HG03135 (cell line): ENCODE measurements around the gene PAPSS1.
"Not testable (repeated sequence)": the region's sequence is repeated elsewhere in the genome, so short reads cannot be mapped to it uniquely, and the experiment has no call there.

Experiments
- ATAC-seq: cut with Tn5 transposase; IDR thresholded peaks from one replicate; pipeline ENCODE4 v1.9.1; 2021; ENCODE audit warnings: mild to moderate bottlenecking, moderate library complexity; ENCODE audit not compliant: unreplicated experiment

PAPSS1 gene

GRCh38 chr4:107691378-107691777 is 28.7 kb downstream of the PAPSS1 start:
- no peak for ATAC-seq

GRCh38 chr4:107689912-107690587 is 30.0 kb downstream of the PAPSS1 start:
- ATAC-seq, result no peak

- ATAC-seq, result no peak
Observed at GRCh38 chr4:107688421-107688820, 31.6 kb downstream of the PAPSS1 start.

GRCh38 chr4:107685740-107686139 is 34.3 kb downstream of the PAPSS1 start:
- ATAC-seq, result no peak

- ATAC-seq, result no peak
Observed at GRCh38 chr4:107683873-107684272, 36.2 kb downstream of the PAPSS1 start.

GRCh38 chr4:107682306-107682705 is 37.7 kb downstream of the PAPSS1 start:
- ATAC-seq, result no peak

GRCh38 chr4:107669068-107669467 is 51.0 kb downstream of the PAPSS1 start:
- no peak for ATAC-seq

- no peak for ATAC-seq
Observed at GRCh38 chr4:107666134-107666533, 53.9 kb downstream of the PAPSS1 start.

- no peak for ATAC-seq
Observed at GRCh38 chr4:107665001-107665400, 55.0 kb downstream of the PAPSS1 start.

GRCh38 chr4:107658400-107659336 is 61.4 kb downstream of the PAPSS1 start:
- no peak for ATAC-seq

GRCh38 chr4:107655289-107655688 is 64.7 kb downstream of the PAPSS1 start:
- no peak for ATAC-seq

- no peak for ATAC-seq
Observed at GRCh38 chr4:107654694-107655093, 65.3 kb downstream of the PAPSS1 start.

- ATAC-seq, result not testable (repeated sequence)
Observed at GRCh38 chr4:107651408-107651807, 68.6 kb downstream of the PAPSS1 start.

- ATAC-seq, result no peak
Observed at GRCh38 chr4:107650251-107650650, 69.8 kb downstream of the PAPSS1 start.

- no peak for ATAC-seq
Observed at GRCh38 chr4:107648178-107648991, 71.6 kb downstream of the PAPSS1 start.

- ATAC-seq, result no peak
Observed at GRCh38 chr4:107647591-107647990, 72.4 kb downstream of the PAPSS1 start.

GRCh38 chr4:107645604-107646003 is 74.4 kb downstream of the PAPSS1 start:
- ATAC-seq, result no peak

- no peak for ATAC-seq
Observed at GRCh38 chr4:107643021-107643420, 77.0 kb downstream of the PAPSS1 start.

- no peak for ATAC-seq
Observed at GRCh38 chr4:107640878-107641277, 79.2 kb downstream of the PAPSS1 start.

GRCh38 chr4:107640197-107640596 is 79.8 kb downstream of the PAPSS1 start:
- ATAC-seq, result no peak

GRCh38 chr4:107635735-107636134 is 84.3 kb downstream of the PAPSS1 start:
- ATAC-seq, result no peak
